ENCODE data around the gene OSBPL3. TPM values are rescaled to one million over a fixed set of nuclear protein-coding genes. Genes with fewer than 3 reads are reported as not detected.

Gene OSBPL3
- total RNA-seq, 1 donor from 2014 or later = 8.0 TPM

GRCh38 chr7:24923172-24923865, 56.7 kb downstream of the OSBPL3 start:
- Mint-ChIP-seq H3K27me3 (ENCODE audit: insufficient read depth, low read depth) (no peaks in the 10 kb centered on the region), H3K4me1 (peaks cover 19% of the 10 kb centered on the region), H3K27ac (peak overlapping the region; percentile 2), H3K36me3 (peaks cover 6% of the 10 kb centered on the region), H3K9me3 (no peaks in the 10 kb centered on the region), H3K4me3 (no peak overlapping the region)
- Histone ChIP-seq H3K27me3 (no peaks in the 10 kb centered on the region), H3K36me3 (no peaks in the 10 kb centered on the region), H4K20me1 (ENCODE audit: low read depth) (no peaks in the 10 kb centered on the region), H3K79me2 (ENCODE audit: low read depth) (no peaks in the 10 kb centered on the region), H3F3A (ENCODE audit: low read depth) (no peaks in the 10 kb centered on the region), H3K4me1 (peaks cover 11% of the 10 kb centered on the region), H3K9ac (no peak overlapping the region), H3K4me2 (no peak overlapping the region), H3K4me3 (no peak overlapping the region), H3K27ac (no peak overlapping the region), H2AFZ (replicated peaks) (no peak overlapping the region), H3K9me3 (ENCODE audit: low read depth) (no peaks in the 10 kb centered on the region)
- DNase-seq (ENCODE audit: low spot score) = no peak
- no peak for TF ChIP-seq EZH2 (IDR thresholded peaks at IDR 0.05)
- TF ChIP-seq CTCF (IDR thresholded peaks at IDR 0.05) = no peak
- TF ChIP-seq EZH2phosphoT487 (IDR thresholded peaks at IDR 0.05) = no peak

DNA sequence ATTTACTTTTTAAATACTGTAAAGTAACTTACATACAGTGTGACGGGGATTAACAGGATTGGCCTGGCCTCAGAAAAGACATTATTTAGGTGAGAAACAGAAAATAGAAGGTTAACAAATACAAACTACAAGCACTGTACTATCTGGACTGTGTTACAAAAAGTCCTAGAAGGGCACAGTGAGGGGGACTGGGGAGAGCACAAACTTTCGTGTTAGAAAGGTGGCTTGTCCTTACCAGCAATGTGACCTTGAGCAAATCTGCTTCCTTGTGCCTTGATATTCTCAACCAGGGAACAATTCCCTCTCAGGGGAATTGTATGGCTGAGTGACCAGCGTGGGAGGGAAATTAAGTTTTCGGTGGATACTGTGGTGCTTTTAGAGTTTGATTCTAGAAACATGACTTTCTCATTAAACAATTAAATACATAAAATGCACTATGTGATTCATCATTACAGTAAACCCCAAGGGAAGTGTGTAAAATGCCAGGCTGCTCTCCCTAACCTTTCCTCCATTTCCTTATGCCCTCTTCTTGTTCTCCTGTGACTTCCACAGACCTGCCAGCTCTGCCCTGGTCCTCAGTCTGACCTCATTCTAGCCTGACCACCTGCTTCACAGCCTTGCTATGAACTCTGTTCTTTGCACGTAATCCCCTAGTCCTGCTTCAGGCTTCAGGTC, 57.7 kb downstream of the OSBPL3 start:
- no peaks in the 10 kb centered on the region for H3K27me3 Mint-ChIP-seq (ENCODE audit: insufficient read depth, low read depth)

GRCh38 chr7:24921362-24921679, 58.7 kb downstream of the OSBPL3 start:
- DNase-seq (ENCODE audit: low spot score) = peak; percentile 32
- Mint-ChIP-seq H3K27ac (peak overlapping the region; percentile 12), H3K9me3 (no peaks in the 10 kb centered on the region), H3K27me3 (ENCODE audit: insufficient read depth, low read depth) (no peaks in the 10 kb centered on the region), H3K4me3 (no peak overlapping the region), H3K4me1 (peaks cover 19% of the 10 kb centered on the region), H3K36me3 (peaks cover 3% of the 10 kb centered on the region)
- no peaks in the 10 kb centered on the region for H3K9me3 ChIP-seq (ENCODE audit: low read depth)
- H3F3A ChIP-seq (ENCODE audit: low read depth) = no peaks in the 10 kb centered on the region
- TF ChIP-seq EZH2phosphoT487 (IDR thresholded peaks at IDR 0.05) (no peak), EZH2 (IDR thresholded peaks at IDR 0.05) (no peak), CTCF (IDR thresholded peaks at IDR 0.05) (no peak)
- no peaks in the 10 kb centered on the region for H3K27me3 ChIP-seq
- no peak overlapping the region for H3K27ac ChIP-seq
- no peak overlapping the region for H3K9ac ChIP-seq
- H4K20me1 ChIP-seq (ENCODE audit: low read depth) = no peaks in the 10 kb centered on the region
- no peaks in the 10 kb centered on the region for H3K79me2 ChIP-seq (ENCODE audit: low read depth)
- no peak overlapping the region for H2AFZ ChIP-seq (replicated peaks)
- H3K4me2 ChIP-seq = no peak overlapping the region
- peaks cover 18% of the 10 kb centered on the region for H3K4me1 ChIP-seq
- H3K36me3 ChIP-seq = no peaks in the 10 kb centered on the region
- H3K4me3 ChIP-seq = no peak overlapping the region

More for the DNA sequence above, 57.7 kb downstream of the OSBPL3 start:
- no peak for TF ChIP-seq EZH2phosphoT487 (IDR thresholded peaks at IDR 0.05)
- TF ChIP-seq CTCF (IDR thresholded peaks at IDR 0.05) = no peak
- no peak for TF ChIP-seq EZH2 (IDR thresholded peaks at IDR 0.05)
- Histone ChIP-seq H3F3A (ENCODE audit: low read depth) (no peaks in the 10 kb centered on the region), H3K36me3 (no peaks in the 10 kb centered on the region), H2AFZ (replicated peaks) (no peak overlapping the region), H3K9me3 (ENCODE audit: low read depth) (no peaks in the 10 kb centered on the region), H3K27me3 (no peaks in the 10 kb centered on the region), H3K4me2 (no peak overlapping the region), H3K4me1 (peaks cover 11% of the 10 kb centered on the region), H4K20me1 (ENCODE audit: low read depth) (no peaks in the 10 kb centered on the region), H3K4me3 (no peak overlapping the region), H3K79me2 (ENCODE audit: low read depth) (no peaks in the 10 kb centered on the region), H3K27ac (no peak overlapping the region), H3K9ac (no peak overlapping the region)
- Mint-ChIP-seq H3K4me1 (peaks cover 19% of the 10 kb centered on the region), H3K4me3 (no peak overlapping the region), H3K27ac (no peak overlapping the region), H3K36me3 (peaks cover 3% of the 10 kb centered on the region), H3K9me3 (no peaks in the 10 kb centered on the region)
- DNase-seq (ENCODE audit: low spot score) = no peak

Measured in neural progenitor cell (in vitro differentiated cells).